BE2C (cell line): Measurements from ENCODE around the gene CD99L2.
"Not testable (repeated sequence)": the region's sequence is repeated elsewhere in the genome, so short reads cannot be mapped to it uniquely, and the experiment has no call there.

Experiments used
- DNase-seq: peaks from one replicate; pipeline ENCODE4 v3.0.0-alpha.2; 2020
- H3K27me3 ChIP-seq: fragments of 250-450 bp; sonication (Bioruptor Pico); 2 replicates; pipeline ENCODE4 v1.5.1; 2020; ENCODE audit warnings: mild to moderate bottlenecking
- H3K36me3 ChIP-seq: fragments of 250-450 bp; sonication (Bioruptor Pico); 2 replicates; pipeline ENCODE4 v1.5.1; 2020; ENCODE audit warnings: mild to moderate bottlenecking
- H3K4me1 ChIP-seq: fragments of 250-450 bp; sonication (Bioruptor Pico); 2 replicates; pipeline ENCODE4 v1.5.1; 2020
- H3K4me3 ChIP-seq: 2 replicates; pipeline ENCODE4 v1.5.1; 2011; ENCODE audit warnings: low read depth, low read length
- H3K9me3 ChIP-seq: fragments of 250-450 bp; sonication (Bioruptor Pico); 2 replicates; pipeline ENCODE4 v1.5.1; 2020
- CTCF ChIP-seq: IDR thresholded peaks from 2 replicates; pipeline ENCODE4 v1.5.1; 2012; ENCODE audit warnings: mild to moderate bottlenecking, low read depth, low read length

CD99L2 gene

GRCh38 chrX:150889131-150889530 lies 9.3 kb downstream of the CD99L2 start:
- no peak for TF ChIP-seq CTCF
- DNase-seq = no peak

GRCh38 chrX:150887906-150888465 lies 10.5 kb downstream of the CD99L2 start:
- Histone ChIP-seq H3K27me3 (no peaks in the 10 kb centered on the region), H3K4me1 (no peaks in the 10 kb centered on the region), H3K4me3 (no peak overlapping the region), H3K9me3 (no peaks in the 10 kb centered on the region), H3K36me3 (no peaks in the 10 kb centered on the region)
- no peak for TF ChIP-seq CTCF
- no peak for DNase-seq

More at GRCh38 chrX:150889131-150889530, 9.3 kb downstream of the CD99L2 start:
- Histone ChIP-seq H3K9me3 (no peaks in the 10 kb centered on the region), H3K36me3 (no peaks in the 10 kb centered on the region), H3K4me3 (no peak overlapping the region), H3K27me3 (no peaks in the 10 kb centered on the region), H3K4me1 (no peaks in the 10 kb centered on the region)

- not testable (repeated sequence) for H3K36me3 ChIP-seq, H3K4me1 ChIP-seq, DNase-seq, H3K4me3 ChIP-seq, H3K27me3 ChIP-seq, H3K9me3 ChIP-seq
Observed at GRCh38 chrX:150887268-150887667, 11.2 kb downstream of the CD99L2 start.

- no peak for DNase-seq
- Histone ChIP-seq H3K36me3 (no peaks in the 10 kb centered on the region), H3K9me3 (no peaks in the 10 kb centered on the region), H3K27me3 (no peaks in the 10 kb centered on the region), H3K4me1 (no peaks in the 10 kb centered on the region), H3K4me3 (no peak overlapping the region)
- TF ChIP-seq CTCF = no peak
Observed at GRCh38 chrX:150886381-150886780, 12.1 kb downstream of the CD99L2 start.

GRCh38 chrX:150880808-150881165 lies 17.7 kb downstream of the CD99L2 start:
- H3K27me3 ChIP-seq = no peaks in the 10 kb centered on the region
- TF ChIP-seq CTCF = no peak
- DNase-seq = no peak

GRCh38 chrX:150879855-150880807 lies 18.3 kb downstream of the CD99L2 start:
- TF ChIP-seq CTCF = no peak
- Histone ChIP-seq H3K4me3 (no peak overlapping the region), H3K27me3 (no peaks in the 10 kb centered on the region), H3K9me3 (no peaks in the 10 kb centered on the region), H3K4me1 (no peaks in the 10 kb centered on the region), H3K36me3 (no peaks in the 10 kb centered on the region)
- DNase-seq = no peak

More at GRCh38 chrX:150880808-150881165, 17.7 kb downstream of the CD99L2 start:
- no peaks in the 10 kb centered on the region for H3K36me3 ChIP-seq
- no peaks in the 10 kb centered on the region for H3K4me1 ChIP-seq
- H3K9me3 ChIP-seq = no peaks in the 10 kb centered on the region
- H3K4me3 ChIP-seq = no peak overlapping the region

GRCh38 chrX:150875621-150876020 lies 22.8 kb downstream of the CD99L2 start:
- H3K4me1 ChIP-seq, DNase-seq, H3K27me3 ChIP-seq, H3K36me3 ChIP-seq, H3K9me3 ChIP-seq, H3K4me3 ChIP-seq: not testable (repeated sequence)
